ENCODE results near the gene ZMIZ1. TPM values are rescaled to one million over a fixed set of nuclear protein-coding genes. Genes with fewer than 3 reads are reported as not detected.
A peak's percentile ranks its signal among the peaks of the same experiment; 100 is the strongest.

ZMIZ1 gene
- total RNA-seq, 4 donors from 2014 or later: 58.1 to 87.4 (median 74.2) TPM

- H3K4me3 ChIP-seq (ENCODE audit: low read depth, poor library complexity, severe bottlenecking): no peak overlapping the region
- intact Hi-C loops (cut with DNase I; ENCODE audit: low total_unique reads): no loop called here
- 64 to 67% methylated on average over 2 of the region's 2 CpGs for WGBS, 2 donors
- TF ChIP-seq POLR2A (IDR thresholded peaks at IDR 0.05) (no peak), CTCF (IDR thresholded peaks at IDR 0.05) (no peak)
- no peak for DNase-seq (ENCODE audit: low spot score in 2 of 2)
Observed at GRCh38 chr10:79238606-79239005, 169.8 kb downstream of the ZMIZ1 start.

GRCh38 chr10:79239275-79239779 is 170.6 kb downstream of the ZMIZ1 start:
- peak; percentile 73 to 93 for DNase-seq (ENCODE audit: low spot score in 2 of 2)
- TF ChIP-seq POLR2A (IDR thresholded peaks at IDR 0.05): no peak
- TF ChIP-seq CTCF (IDR thresholded peaks at IDR 0.05): no peak
- 57 to 73% methylated on average over 10 of the region's 10 CpGs for WGBS, 2 donors
- intact Hi-C loops (cut with DNase I; ENCODE audit: low total_unique reads): no loop called here
- no peak overlapping the region for H3K4me3 ChIP-seq (ENCODE audit: low read depth, poor library complexity, severe bottlenecking)

- intact Hi-C loops (cut with DNase I; ENCODE audit: low total_unique reads): no loop called here
- WGBS, 2 donors: 79 to 88% methylated on average over 29 of the region's 29 CpGs
- no peak for TF ChIP-seq POLR2A (IDR thresholded peaks at IDR 0.05)
- TF ChIP-seq CTCF (IDR thresholded peaks at IDR 0.05): no peak
Observed at GRCh38 chr10:79239924-79240581, 171.3 kb downstream of the ZMIZ1 start.

GRCh38 chr10:79241629-79241989 is 172.8 kb downstream of the ZMIZ1 start:
- WGBS, 2 donors: 72 to 76% methylated on average over 5 of the region's 5 CpGs
- no peak overlapping the region for H3K4me3 ChIP-seq (ENCODE audit: low read depth, poor library complexity, severe bottlenecking)
- TF ChIP-seq POLR2A (IDR thresholded peaks at IDR 0.05) (no peak), CTCF (IDR thresholded peaks at IDR 0.05) (no peak)

More at GRCh38 chr10:79239924-79240581, 171.3 kb downstream of the ZMIZ1 start:
- H3K4me3 ChIP-seq (ENCODE audit: low read depth, poor library complexity, severe bottlenecking): no peak overlapping the region
- DNase-seq (ENCODE audit: low spot score in 2 of 2): no peak

GRCh38 chr10:79241990-79242619 is 173.3 kb downstream of the ZMIZ1 start:
- 3 to 4% methylated on average over 17 to 36 of the region's 36 CpGs for WGBS, 2 donors
- intact Hi-C loops (cut with DNase I; ENCODE audit: low total_unique reads): no loop called here
- DNase-seq (ENCODE audit: low spot score in 2 of 2): peak; percentile 68 to 95
- no peak overlapping the region for H3K4me3 ChIP-seq (ENCODE audit: low read depth, poor library complexity, severe bottlenecking)
- no peak for TF ChIP-seq POLR2A (IDR thresholded peaks at IDR 0.05)
- TF ChIP-seq CTCF (IDR thresholded peaks at IDR 0.05): no peak

More at GRCh38 chr10:79241629-79241989, 172.8 kb downstream of the ZMIZ1 start:
- intact Hi-C loops (cut with DNase I; ENCODE audit: low total_unique reads): no loop called here
- DNase-seq (ENCODE audit: low spot score in 2 of 2): no peak

All from lower leg skin (tissue), 4 donors.